ENCODE measurements around the gene ACADSB. TPM values are rescaled to one million over a fixed set of nuclear protein-coding genes. Genes with fewer than 3 reads are reported as not detected.

The ACADSB gene
- total RNA-seq, 1 experiment from 2014 or later = 14.5 TPM

DNA sequence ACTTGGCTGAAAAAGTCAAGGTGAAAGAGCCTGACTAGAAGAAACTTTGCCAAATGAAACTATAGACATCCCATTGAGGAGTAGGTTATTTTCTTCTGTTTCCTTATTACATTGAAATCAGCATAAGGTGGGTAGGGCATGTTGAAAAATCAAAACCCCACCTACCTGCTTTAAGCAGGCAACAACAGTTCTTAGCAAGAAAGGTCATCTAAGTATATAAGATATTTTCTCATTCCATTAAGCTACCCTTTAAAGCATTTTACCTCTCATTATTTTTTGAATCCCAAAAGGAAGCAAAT lies 30.8 kb downstream of the ACADSB start (continued):
- TF ChIP-seq, protein P1, sequence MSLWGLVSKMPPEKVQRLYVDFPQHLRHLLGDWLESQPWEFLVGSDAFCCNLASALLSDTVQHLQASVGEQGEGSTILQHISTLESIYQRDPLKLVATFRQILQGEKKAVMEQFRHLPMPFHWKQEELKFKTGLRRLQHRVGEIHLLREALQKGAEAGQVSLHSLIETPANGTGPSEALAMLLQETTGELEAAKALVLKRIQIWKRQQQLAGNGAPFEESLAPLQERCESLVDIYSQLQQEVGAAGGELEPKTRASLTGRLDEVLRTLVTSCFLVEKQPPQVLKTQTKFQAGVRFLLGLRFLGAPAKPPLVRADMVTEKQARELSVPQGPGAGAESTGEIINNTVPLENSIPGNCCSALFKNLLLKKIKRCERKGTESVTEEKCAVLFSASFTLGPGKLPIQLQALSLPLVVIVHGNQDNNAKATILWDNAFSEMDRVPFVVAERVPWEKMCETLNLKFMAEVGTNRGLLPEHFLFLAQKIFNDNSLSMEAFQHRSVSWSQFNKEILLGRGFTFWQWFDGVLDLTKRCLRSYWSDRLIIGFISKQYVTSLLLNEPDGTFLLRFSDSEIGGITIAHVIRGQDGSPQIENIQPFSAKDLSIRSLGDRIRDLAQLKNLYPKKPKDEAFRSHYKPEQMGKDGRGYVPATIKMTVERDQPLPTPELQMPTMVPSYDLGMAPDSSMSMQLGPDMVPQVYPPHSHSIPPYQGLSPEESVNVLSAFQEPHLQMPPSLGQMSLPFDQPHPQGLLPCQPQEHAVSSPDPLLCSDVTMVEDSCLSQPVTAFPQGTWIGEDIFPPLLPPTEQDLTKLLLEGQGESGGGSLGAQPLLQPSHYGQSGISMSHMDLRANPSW (CRISPR knock-in tag; conservative IDR thresholded peaks at IDR 0.05; ENCODE audit: low read depth) = no peak
- TF ChIP-seq, protein P2, sequence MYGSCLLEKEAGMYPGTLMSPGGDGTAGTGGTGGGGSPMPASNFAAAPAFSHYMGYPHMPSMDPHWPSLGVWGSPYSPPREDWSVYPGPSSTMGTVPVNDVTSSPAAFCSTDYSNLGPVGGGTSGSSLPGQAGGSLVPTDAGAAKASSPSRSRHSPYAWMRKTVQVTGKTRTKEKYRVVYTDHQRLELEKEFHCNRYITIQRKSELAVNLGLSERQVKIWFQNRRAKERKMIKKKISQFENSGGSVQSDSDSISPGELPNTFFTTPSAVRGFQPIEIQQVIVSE (CRISPR knock-in tag; IDR thresholded peaks at IDR 0.05; ENCODE audit: borderline replicate concordance) = no peak
- TF ChIP-seq, protein P3, sequence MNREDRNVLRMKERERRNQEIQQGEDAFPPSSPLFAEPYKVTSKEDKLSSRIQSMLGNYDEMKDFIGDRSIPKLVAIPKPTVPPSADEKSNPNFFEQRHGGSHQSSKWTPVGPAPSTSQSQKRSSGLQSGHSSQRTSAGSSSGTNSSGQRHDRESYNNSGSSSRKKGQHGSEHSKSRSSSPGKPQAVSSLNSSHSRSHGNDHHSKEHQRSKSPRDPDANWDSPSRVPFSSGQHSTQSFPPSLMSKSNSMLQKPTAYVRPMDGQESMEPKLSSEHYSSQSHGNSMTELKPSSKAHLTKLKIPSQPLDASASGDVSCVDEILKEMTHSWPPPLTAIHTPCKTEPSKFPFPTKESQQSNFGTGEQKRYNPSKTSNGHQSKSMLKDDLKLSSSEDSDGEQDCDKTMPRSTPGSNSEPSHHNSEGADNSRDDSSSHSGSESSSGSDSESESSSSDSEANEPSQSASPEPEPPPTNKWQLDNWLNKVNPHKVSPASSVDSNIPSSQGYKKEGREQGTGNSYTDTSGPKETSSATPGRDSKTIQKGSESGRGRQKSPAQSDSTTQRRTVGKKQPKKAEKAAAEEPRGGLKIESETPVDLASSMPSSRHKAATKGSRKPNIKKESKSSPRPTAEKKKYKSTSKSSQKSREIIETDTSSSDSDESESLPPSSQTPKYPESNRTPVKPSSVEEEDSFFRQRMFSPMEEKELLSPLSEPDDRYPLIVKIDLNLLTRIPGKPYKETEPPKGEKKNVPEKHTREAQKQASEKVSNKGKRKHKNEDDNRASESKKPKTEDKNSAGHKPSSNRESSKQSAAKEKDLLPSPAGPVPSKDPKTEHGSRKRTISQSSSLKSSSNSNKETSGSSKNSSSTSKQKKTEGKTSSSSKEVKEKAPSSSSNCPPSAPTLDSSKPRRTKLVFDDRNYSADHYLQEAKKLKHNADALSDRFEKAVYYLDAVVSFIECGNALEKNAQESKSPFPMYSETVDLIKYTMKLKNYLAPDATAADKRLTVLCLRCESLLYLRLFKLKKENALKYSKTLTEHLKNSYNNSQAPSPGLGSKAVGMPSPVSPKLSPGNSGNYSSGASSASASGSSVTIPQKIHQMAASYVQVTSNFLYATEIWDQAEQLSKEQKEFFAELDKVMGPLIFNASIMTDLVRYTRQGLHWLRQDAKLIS (CRISPR knock-in tag; IDR thresholded peaks at IDR 0.05; ENCODE audit: borderline replicate concordance) = no peak

DNA sequence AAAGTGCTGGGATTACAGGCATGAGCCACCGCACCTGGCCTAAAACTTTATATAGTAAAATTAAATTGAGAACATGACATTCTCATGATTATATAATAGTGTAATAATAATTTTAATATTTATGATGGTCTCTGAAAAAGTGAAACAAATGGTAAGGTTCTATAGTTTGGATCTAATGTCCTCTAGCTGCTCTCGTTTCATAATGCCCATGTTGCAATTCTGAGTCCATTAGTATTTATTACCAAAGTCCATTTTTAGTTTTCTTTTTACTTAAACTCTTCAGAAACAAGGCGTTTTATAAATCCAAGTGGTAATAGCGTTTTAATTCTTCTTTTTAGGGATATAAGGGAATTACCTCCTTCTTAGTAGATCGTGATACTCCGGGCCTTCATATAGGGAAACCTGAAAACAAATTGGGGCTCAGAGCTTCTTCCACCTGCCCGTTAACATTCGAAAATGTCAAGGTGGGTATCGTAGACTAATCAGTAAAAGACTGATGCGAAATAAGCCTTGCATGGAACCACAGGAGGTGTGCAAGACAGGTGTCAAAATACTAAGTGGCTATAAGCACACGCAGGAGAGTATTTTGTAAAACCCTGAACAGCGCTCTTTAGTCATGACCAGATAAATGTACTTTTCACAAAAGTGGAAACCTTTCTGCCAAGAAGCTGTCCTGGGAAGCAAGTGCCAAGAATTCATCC lies 34.1 kb downstream of the ACADSB start:
- no peaks in the 10 kb centered on the region for H3K36me3 Mint-ChIP-seq
- ATAC-seq (no peak), DNase-seq (ENCODE audit: low spot score) (no peak)
- ChIA-PET CTCF (interaction anchor here (0.6 to 3.0 kb wide), 57 partner anchors 9 to 540 kb away, joined by 3 to 43 read pairs (median 4); partner anchors contain the start of genes BUB3 and HMX2), POLR2A (interaction anchor here (0.7 to 1.2 kb wide), 2 partner anchors 75 to 242 kb away, joined by 3 to 4 read pairs; no protein-coding TSS in a partner anchor)
- H3K4me3 Mint-ChIP-seq = no peak overlapping the region
- no peaks in the 10 kb centered on the region for H3K9me3 Mint-ChIP-seq
- H3K27ac Mint-ChIP-seq = no peak overlapping the region
- TF ChIP-seq TEAD1 (CRISPR knock-in tag; IDR thresholded peaks at IDR 0.05) (no peak), EMX1 (CRISPR knock-in tag; IDR thresholded peaks at IDR 0.05) (no peak), ZBTB21 (CRISPR knock-in tag; IDR thresholded peaks at IDR 0.05; ENCODE audit: borderline replicate concordance) (no peak), ZNF423 (CRISPR knock-in tag; IDR thresholded peaks at IDR 0.05) (no peak)
- TF ChIP-seq, protein P4, sequence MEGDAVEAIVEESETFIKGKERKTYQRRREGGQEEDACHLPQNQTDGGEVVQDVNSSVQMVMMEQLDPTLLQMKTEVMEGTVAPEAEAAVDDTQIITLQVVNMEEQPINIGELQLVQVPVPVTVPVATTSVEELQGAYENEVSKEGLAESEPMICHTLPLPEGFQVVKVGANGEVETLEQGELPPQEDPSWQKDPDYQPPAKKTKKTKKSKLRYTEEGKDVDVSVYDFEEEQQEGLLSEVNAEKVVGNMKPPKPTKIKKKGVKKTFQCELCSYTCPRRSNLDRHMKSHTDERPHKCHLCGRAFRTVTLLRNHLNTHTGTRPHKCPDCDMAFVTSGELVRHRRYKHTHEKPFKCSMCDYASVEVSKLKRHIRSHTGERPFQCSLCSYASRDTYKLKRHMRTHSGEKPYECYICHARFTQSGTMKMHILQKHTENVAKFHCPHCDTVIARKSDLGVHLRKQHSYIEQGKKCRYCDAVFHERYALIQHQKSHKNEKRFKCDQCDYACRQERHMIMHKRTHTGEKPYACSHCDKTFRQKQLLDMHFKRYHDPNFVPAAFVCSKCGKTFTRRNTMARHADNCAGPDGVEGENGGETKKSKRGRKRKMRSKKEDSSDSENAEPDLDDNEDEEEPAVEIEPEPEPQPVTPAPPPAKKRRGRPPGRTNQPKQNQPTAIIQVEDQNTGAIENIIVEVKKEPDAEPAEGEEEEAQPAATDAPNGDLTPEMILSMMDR (IDR thresholded peaks at IDR 0.05) = no peak
- peaks cover 10% of the 10 kb centered on the region for H3K4me1 Mint-ChIP-seq
- no peaks in the 10 kb centered on the region for H3K27me3 Mint-ChIP-seq (ENCODE audit: low read depth)

DNA sequence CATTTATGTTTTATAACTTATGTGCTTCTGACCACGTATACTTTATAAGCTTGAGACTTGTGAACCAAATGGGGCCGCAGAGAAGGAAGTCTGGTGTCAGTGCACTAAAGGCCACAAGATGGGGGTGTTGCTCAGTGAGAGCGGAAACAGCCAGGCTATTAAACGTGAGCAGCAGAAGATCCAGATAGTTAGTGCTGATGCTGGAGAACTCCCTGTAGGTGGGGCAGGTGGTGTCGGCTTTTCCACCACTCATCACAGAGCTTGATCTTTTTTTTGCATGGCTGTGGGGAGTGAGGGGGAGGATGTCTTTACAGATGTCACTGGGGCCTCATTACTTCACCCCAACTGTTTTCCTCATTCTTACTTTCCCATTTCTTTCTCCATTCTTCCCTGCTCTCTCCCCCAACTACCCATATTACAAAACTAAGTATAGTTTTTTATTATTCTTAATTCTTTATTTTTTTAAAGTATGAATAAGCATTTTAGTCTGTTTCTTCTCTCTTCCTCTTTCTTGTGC lies 34.7 kb downstream of the ACADSB start:
- H3K4me3 Mint-ChIP-seq = no peak overlapping the region
- H3K27me3 Mint-ChIP-seq (ENCODE audit: low read depth) = no peaks in the 10 kb centered on the region
- ChIA-PET CTCF (interaction anchor here (0.6 to 3.0 kb wide), 62 partner anchors 8 to 613 kb away, joined by 3 to 43 read pairs (median 4); partner anchors contain the start of genes BUB3 and HMX2), POLR2A (interaction anchor here (1.2 kb wide), 1 partner anchor 74 kb away, joined by 4 read pairs; no protein-coding TSS in a partner anchor)
- H3K27ac Mint-ChIP-seq = no peak overlapping the region
- ATAC-seq (peak; percentile 96), DNase-seq (ENCODE audit: low spot score) (peak; percentile 70)
- H3K9me3 Mint-ChIP-seq = no peaks in the 10 kb centered on the region
- H3K4me1 Mint-ChIP-seq = peaks cover 10% of the 10 kb centered on the region
- H3K36me3 Mint-ChIP-seq = no peaks in the 10 kb centered on the region
- TF ChIP-seq, protein P4 (IDR thresholded peaks at IDR 0.05) = peak; percentile 64
- TF ChIP-seq OVOL2 (CRISPR knock-in tag; IDR thresholded peaks at IDR 0.05; ENCODE audit: borderline replicate concordance) = no peak
